NCI-H1930 (cell line): Measurements from ENCODE around the gene TRPC6.

Source experiments
- DNase-seq, 2 experiments: peaks; one replicate each; lab custom pipeline; 2025; lab: John Stamatoyannopoulos, UW

TRPC6 gene

GRCh38 chr11:101521821-101522220, 62.0 kb downstream of the TRPC6 start:
- DNase-seq: no peak

- no peak for DNase-seq
Measured at GRCh38 chr11:101516546-101516945, 67.3 kb downstream of the TRPC6 start.

- DNase-seq: no peak
Measured at GRCh38 chr11:101511065-101511464, 72.7 kb downstream of the TRPC6 start.

GRCh38 chr11:101510591-101510990, 73.2 kb downstream of the TRPC6 start:
- DNase-seq: no peak

GRCh38 chr11:101509922-101510321, 73.9 kb downstream of the TRPC6 start:
- DNase-seq: no peak

- DNase-seq: no peak
Measured at GRCh38 chr11:101508370-101508769, 75.4 kb downstream of the TRPC6 start.

- DNase-seq: no peak
Measured at GRCh38 chr11:101498891-101499290, 84.9 kb downstream of the TRPC6 start.

GRCh38 chr11:101497291-101497690, 86.5 kb downstream of the TRPC6 start:
- DNase-seq: no peak

- no peak for DNase-seq
Measured at GRCh38 chr11:101487775-101488174, 96.0 kb downstream of the TRPC6 start.

- no peak for DNase-seq
Measured at GRCh38 chr11:101482556-101483124, 101.2 kb downstream of the TRPC6 start.

GRCh38 chr11:101478587-101479369, 105.0 kb downstream of the TRPC6 start:
- no peak for DNase-seq

- DNase-seq: no peak
Measured at GRCh38 chr11:101477926-101478325, 105.9 kb downstream of the TRPC6 start.

GRCh38 chr11:101476191-101476590, 107.6 kb downstream of the TRPC6 start:
- DNase-seq: no peak

- DNase-seq: no peak
Measured at GRCh38 chr11:101475699-101476098, 108.1 kb downstream of the TRPC6 start.

- DNase-seq: no peak
Measured at GRCh38 chr11:101474666-101475065, 109.1 kb downstream of the TRPC6 start.

- no peak for DNase-seq
Measured at GRCh38 chr11:101470881-101471520, 112.8 kb downstream of the TRPC6 start.

GRCh38 chr11:101470419-101470818, 113.4 kb downstream of the TRPC6 start:
- no peak for DNase-seq

GRCh38 chr11:101466352-101466751, 117.5 kb downstream of the TRPC6 start:
- no peak for DNase-seq

GRCh38 chr11:101464388-101464787, 119.4 kb downstream of the TRPC6 start:
- peak; percentile 23 to 35 for DNase-seq

GRCh38 chr11:101459020-101459419, 124.8 kb downstream of the TRPC6 start:
- no peak for DNase-seq

- no peak for DNase-seq
Measured at GRCh38 chr11:101458161-101458560, 125.6 kb downstream of the TRPC6 start.

GRCh38 chr11:101456812-101457211, 127.0 kb downstream of the TRPC6 start:
- no peak for DNase-seq

GRCh38 chr11:101453682-101454081, 130.1 kb downstream of the TRPC6 start:
- no peak for DNase-seq
